Ovary (tissue), 9 donors: ENCODE measurements around the gene ANTXRL. TPM values are rescaled to one million over a fixed set of nuclear protein-coding genes. Genes with fewer than 3 reads are reported as not detected.
"Not testable (repeated sequence)": the region's sequence is repeated elsewhere in the genome, so short reads cannot be mapped to it uniquely, and the experiment has no call there.

Experiments
- DNase-seq, 5 donors: peaks; one replicate each; pipeline ENCODE4 v3.0.0-alpha.2; 2019 to 2020
- H3K27ac ChIP-seq, 2 donors: fragments of 200-600 bp; one replicate each; pipeline versions ENCODE4 v1.5.1 to v1.8.0; 2019 to 2022
- H3K27me3 ChIP-seq: fragments of 200-600 bp; one replicate; pipeline ENCODE4 v1.8.0; 2022
- H3K36me3 ChIP-seq: fragments of 200-600 bp; sonication (generic); one replicate; pipeline ENCODE4 v1.5.1; 2019
- H3K4me1 ChIP-seq: one replicate; pipeline ENCODE4 v1.8.1; 2013; ENCODE audit warnings: mild to moderate bottlenecking, moderate library complexity; ENCODE audit not compliant: insufficient read depth
- H3K4me3 ChIP-seq: fragments of 200-600 bp; sonication (generic); one replicate; pipeline ENCODE4 v1.5.1; 2017
- H3K9me3 ChIP-seq, 2 donors: fragments of 200-600 bp in 1 of 2; sonication (generic) in 1 of 2; one replicate each; pipeline versions ENCODE4 v1.5.1 to v1.8.1; 2013 to 2019; ENCODE audit warnings: mild to moderate bottlenecking in 1 of 2, moderate library complexity in 1 of 2
- CTCF ChIP-seq, 3 donors: fragments of 450-650 bp in 2 of 3; fragments of 200-600 bp in 1 of 3; IDR thresholded peaks; one replicate each; pipeline versions ENCODE4 v1.5.1 to v1.8.0; 2016 to 2022; ENCODE audit warnings: antibody characterized with exemption in 3 of 3, mild to moderate bottlenecking in 1 of 3
- EP300 ChIP-seq: sonication (generic); formaldehyde crosslinking; IDR thresholded peaks from one replicate; pipeline ENCODE4 v1.6.1; 2017; ENCODE audit warnings: antibody characterized with exemption
- POLR2A ChIP-seq: fragments of 450-650 bp; IDR thresholded peaks from one replicate; pipeline ENCODE4 v1.6.1; 2017; ENCODE audit warnings: antibody characterized with exemption, mild to moderate bottlenecking, moderate library complexity
- WGBS, 3 donors: extraction: QIAGEN DNeasy Blood & Tissue Kit in 1 of 3; methylation state at CpG; one replicate each; pipeline versions ENCODE4 v1.1.5 to v1.1.7; 2013 to 2017; 5-methylcytosine and 5-hydroxymethylcytosine counted together
- intact Hi-C, 4 donors: fragments of 100-400 bp; cut with DNase I; formaldehyde crosslinking; loops; one replicate each; pipeline versions ENCODE4 v1.11.0 to v1.15.1; 2022 to 2023
- polyA plus RNA-seq, 2 donors: library from polyadenylated mRNA; stranded (reverse); fragments of 200-250 nt in 1 of 2; fragments of 350-450 nt in 1 of 2; fragmentation: Illumina TruSeq in 1 of 2; extraction: RNeasy Lipid Tissue Mini Kit (QIAGEN cat#74804) in 1 of 2; gene quantifications; one replicate each; pipeline ENCODE4 v1.2.3, GENCODE V29; 2013 to 2014
- total RNA-seq, 7 donors: library from RNA; depleted of rRNA in 2 of 7; stranded (reverse); fragments of >200 nt in 2 of 7; fragmentation: NEBNext Ultra II Directional in 3 of 7; extraction: Animal tissue kit (Norgen Biotek cat#: 25700) in 3 of 7; gene quantifications; one replicate each; pipeline versions ENCODE4 v1.1.0 to v1.2.4, GENCODE V29; 2016 to 2023
- donor health status: DM: no; HTN: no; CAD: no; lungs with moderate emphysema.
- donor health status: DM: no; HTN: no; CAD: no.
- donor health status: Bipolar disorder and iron deficiency.
- donor health status: DM: yes; HTN: yes; CAD: no.
- donor health status: DM: no; HTN: no; CAD: no.
- donor health status: DM: yes; HTN: yes; CAD: no.

Gene ANTXRL
- total and polyA plus RNA-seq, 9 donors: 0.51 TPM; not detected in 8

GRCh38 chr10:46328853-46329689 is 42.3 kb downstream of the ANTXRL start:
- H3K4me3 ChIP-seq: no peak overlapping the region
- H3K9me3 ChIP-seq: no peaks in the 10 kb centered on the region
- TF ChIP-seq CTCF (IDR thresholded peaks at IDR 0.05) (no peak), EP300 (no peak), POLR2A (no peak)
- 66 to 71% (median 68%) methylated on average over 8 to 9 of the region's 9 CpGs for whole genome bisulfite sequencing, 3 donors
- no peak for DNase-seq
- intact Hi-C loops: no loop called here
- H3K36me3 ChIP-seq: no peaks in the 10 kb centered on the region
- no peaks in the 10 kb centered on the region for H3K27me3 ChIP-seq
- H3K4me1 ChIP-seq: no peaks in the 10 kb centered on the region
- H3K27ac ChIP-seq: no peak overlapping the region

DNA sequence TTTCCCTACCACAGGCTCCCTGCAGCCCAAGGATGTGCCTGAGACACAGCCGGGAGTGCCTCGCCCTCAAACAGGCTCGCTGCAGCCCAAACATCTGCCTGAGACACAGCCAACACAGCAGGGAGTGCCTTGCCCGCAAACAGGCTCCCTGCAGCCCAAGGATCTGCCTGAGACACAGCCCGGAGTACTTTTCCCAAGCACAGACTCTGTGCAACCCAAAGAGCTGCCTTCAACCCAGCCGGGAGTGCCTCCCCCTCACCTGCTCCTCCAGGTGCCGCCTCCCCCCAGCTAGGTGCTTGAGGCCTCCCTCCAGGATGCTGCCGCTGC is 42.9 kb downstream of the ANTXRL start:
- Histone ChIP-seq H3K27ac (no peak overlapping the region), H3K4me1 (no peaks in the 10 kb centered on the region), H3K9me3 (no peaks in the 10 kb centered on the region), H3K27me3 (no peaks in the 10 kb centered on the region), H3K36me3 (no peaks in the 10 kb centered on the region), H3K4me3 (no peak overlapping the region)
- WGBS, 3 donors: 61 to 73% (median 62%) methylated on average over 8 of the region's 8 CpGs
- intact Hi-C loops: no loop called here
- TF ChIP-seq POLR2A (no peak), EP300 (no peak), CTCF (IDR thresholded peaks at IDR 0.05) (no peak)
- DNase-seq: no peak

- Histone ChIP-seq H3K36me3 (no peaks in the 10 kb centered on the region), H3K9me3 (no peaks in the 10 kb centered on the region), H3K27me3 (no peaks in the 10 kb centered on the region), H3K4me3 (no peak overlapping the region), H3K27ac (no peak overlapping the region), H3K4me1 (no peaks in the 10 kb centered on the region)
- no peak for DNase-seq
- intact Hi-C loops: no loop called here
- 64 to 69% (median 69%) methylated on average over 3 of the region's 3 CpGs for WGBS, 3 donors
- no peak for TF ChIP-seq POLR2A
- TF ChIP-seq EP300: no peak
- no peak for TF ChIP-seq CTCF (IDR thresholded peaks at IDR 0.05)
Observed at GRCh38 chr10:46330894-46331293, 44.1 kb downstream of the ANTXRL start.

DNA sequence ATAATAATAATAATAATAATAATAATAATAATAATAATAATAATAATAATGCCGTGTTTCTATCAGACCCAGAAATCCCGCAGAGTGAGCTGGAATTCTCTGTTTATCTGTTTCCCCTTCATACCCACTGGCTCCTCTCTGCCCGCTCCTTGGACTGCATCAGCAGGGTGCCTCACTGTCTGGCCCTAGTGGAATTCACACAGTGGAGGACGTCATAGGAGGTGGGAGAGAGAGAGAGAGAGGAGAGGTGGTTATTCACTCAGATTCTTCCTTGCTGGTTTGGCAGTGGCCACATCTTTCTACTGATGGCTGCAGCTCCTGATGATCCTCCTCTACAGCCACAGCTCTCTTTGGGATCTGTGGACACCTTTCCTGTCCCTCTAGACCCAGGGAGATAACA is 78.7 kb downstream of the ANTXRL start:
- H3K9me3 ChIP-seq, DNase-seq, H3K27ac ChIP-seq, H3K4me3 ChIP-seq, H3K4me1 ChIP-seq, intact Hi-C loops, H3K36me3 ChIP-seq, H3K27me3 ChIP-seq: not testable (repeated sequence)
- 61 to 72% (median 70%) methylated on average over 3 to 4 of the region's 4 CpGs for WGBS, 3 donors

DNA sequence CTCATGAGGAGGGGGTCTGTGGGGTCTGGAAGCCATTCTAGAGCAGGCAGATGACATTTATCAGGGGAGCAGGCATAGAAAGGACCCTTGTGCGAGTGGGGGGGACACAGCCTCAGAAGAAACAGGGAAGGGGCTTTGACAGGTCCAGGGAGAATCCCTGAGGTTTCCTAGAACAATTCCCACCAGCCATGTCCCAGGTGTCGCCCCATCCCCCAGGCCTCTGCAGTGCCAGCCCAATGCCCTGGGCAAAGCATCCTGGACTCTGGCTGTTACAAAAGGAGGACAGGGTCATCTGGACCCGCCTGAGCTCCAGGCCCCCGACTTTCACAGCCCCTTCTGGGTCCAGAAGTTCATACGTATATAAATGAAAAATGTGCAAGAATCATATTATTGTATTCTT is 80.4 kb downstream of the ANTXRL start:
- H3K27me3 ChIP-seq: not testable (repeated sequence)

GRCh38 chr10:46367666-46368240 is 81.0 kb downstream of the ANTXRL start:
- DNase-seq, intact Hi-C loops: not testable (repeated sequence)
- 92 to 100% (median 94%) methylated on average over 3 to 5 of the region's 8 CpGs for WGBS, 3 donors

More for the DNA sequence above, 80.4 kb downstream of the ANTXRL start:
- H3K36me3 ChIP-seq, DNase-seq, H3K27ac ChIP-seq, intact Hi-C loops, H3K4me1 ChIP-seq, H3K4me3 ChIP-seq, H3K9me3 ChIP-seq: not testable (repeated sequence)
- WGBS, 3 donors: 79% methylated on average over 2 of the region's 5 CpGs; no CpG with 5 or more reads in 2 of the 3 donors

DNA sequence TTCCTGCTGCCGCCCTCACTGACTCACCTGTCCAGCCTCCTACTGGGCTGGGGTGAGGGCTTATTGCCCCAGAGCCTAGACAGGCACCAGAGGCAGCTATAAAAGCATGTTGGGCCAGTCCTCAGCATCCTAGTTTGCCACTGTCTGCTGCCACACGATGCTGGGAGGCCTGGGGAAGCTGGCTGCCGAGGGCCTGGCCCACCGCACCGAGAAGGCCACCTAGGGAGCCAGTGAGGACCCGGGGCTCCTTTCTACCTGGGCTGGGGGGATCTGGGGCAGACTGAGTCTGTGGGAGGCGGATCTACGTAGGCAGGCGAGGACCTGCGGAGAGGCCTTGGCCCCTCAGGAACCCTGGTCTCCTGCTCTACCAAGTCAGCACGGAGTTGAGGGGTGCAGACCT is 82.2 kb downstream of the ANTXRL start:
- 83 to 94% (median 84%) methylated on average over 7 to 10 of the region's 11 CpGs for whole genome bisulfite sequencing, 3 donors
- DNase-seq, H3K27ac ChIP-seq, H3K36me3 ChIP-seq, intact Hi-C loops, H3K4me1 ChIP-seq, H3K4me3 ChIP-seq, H3K27me3 ChIP-seq, H3K9me3 ChIP-seq: not testable (repeated sequence)

More at GRCh38 chr10:46367666-46368240, 81.0 kb downstream of the ANTXRL start:
- not testable (repeated sequence) for H3K27ac ChIP-seq, H3K4me1 ChIP-seq, H3K4me3 ChIP-seq, H3K36me3 ChIP-seq, H3K27me3 ChIP-seq, H3K9me3 ChIP-seq

DNA sequence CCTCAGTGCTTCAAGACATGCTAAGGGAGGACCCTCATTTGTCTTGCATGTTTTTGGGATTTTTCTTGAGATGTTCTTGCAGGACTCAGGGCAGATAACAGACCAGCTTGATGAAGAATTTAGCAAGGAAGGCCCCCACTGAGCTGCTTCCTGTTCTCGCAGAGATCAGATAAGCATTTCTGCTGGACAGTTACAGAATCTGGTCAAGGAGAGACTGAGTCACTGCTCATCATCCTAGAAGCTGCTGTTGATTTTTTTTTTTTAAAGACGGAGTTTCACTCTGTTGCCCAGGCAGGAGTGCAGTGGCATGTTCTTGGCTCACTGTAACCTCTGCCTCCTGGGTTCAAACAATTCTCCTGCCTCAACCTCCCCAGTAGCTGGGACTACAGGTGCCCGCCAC is 87.6 kb downstream of the ANTXRL start:
- H3K27ac ChIP-seq, DNase-seq, H3K4me1 ChIP-seq, H3K36me3 ChIP-seq, intact Hi-C loops, H3K27me3 ChIP-seq, H3K4me3 ChIP-seq, H3K9me3 ChIP-seq: not testable (repeated sequence)
- 64 to 76% (median 73%) methylated on average over 2 to 3 of the region's 3 CpGs for WGBS, 3 donors
